ENCODE measurements around the gene DUS2.

Gene DUS2

DNA sequence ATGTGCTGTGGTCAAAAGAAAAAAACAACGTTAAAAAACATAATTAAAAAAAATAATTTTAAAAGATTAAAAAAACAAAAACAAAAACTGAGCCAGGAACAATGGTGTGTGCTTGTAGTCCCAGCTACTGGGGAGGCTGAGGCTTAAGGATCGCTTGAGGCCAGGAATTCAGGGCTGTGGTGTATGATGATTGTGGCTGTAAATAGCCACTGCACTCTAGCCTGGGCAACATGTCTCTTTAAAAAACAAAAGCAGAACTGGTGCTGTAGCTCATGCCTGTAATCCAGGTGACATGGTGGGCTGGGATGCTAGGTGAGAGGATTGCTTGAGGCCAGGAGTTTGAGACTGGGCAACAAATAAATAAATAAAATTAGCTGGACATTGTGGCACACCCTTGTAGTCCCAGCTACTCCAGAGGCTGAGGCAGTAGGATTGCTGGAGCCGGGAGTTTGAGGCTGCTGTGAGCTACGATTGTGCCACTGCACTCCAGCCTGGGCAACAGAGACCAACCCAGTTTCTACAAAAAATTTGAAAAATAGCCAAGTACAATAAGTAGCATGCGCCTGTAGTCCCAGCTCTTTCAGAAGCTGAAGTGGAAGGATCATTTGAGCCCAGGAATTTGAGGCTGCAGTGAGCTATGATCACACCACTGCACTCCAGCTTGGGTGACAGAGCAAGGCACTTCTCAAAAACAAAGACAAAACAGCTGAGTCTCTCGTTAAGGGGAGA, 105.7 kb downstream of the DUS2 start:
- DNase-seq (ENCODE audit: low spot score), result no peak
